HG03432 (cell line): Measurements from ENCODE around the gene TRIM3.
"Not testable (repeated sequence)": the region's sequence is repeated elsewhere in the genome, so short reads cannot be mapped to it uniquely, and the experiment has no call there.

ENCODE experiments used
- ATAC-seq: cut with Tn5 transposase; IDR thresholded peaks from one replicate; pipeline ENCODE4 v1.9.1; 2021; ENCODE audit warnings: mild to moderate bottlenecking, moderate library complexity; ENCODE audit not compliant: unreplicated experiment

The TRIM3 gene

DNA sequence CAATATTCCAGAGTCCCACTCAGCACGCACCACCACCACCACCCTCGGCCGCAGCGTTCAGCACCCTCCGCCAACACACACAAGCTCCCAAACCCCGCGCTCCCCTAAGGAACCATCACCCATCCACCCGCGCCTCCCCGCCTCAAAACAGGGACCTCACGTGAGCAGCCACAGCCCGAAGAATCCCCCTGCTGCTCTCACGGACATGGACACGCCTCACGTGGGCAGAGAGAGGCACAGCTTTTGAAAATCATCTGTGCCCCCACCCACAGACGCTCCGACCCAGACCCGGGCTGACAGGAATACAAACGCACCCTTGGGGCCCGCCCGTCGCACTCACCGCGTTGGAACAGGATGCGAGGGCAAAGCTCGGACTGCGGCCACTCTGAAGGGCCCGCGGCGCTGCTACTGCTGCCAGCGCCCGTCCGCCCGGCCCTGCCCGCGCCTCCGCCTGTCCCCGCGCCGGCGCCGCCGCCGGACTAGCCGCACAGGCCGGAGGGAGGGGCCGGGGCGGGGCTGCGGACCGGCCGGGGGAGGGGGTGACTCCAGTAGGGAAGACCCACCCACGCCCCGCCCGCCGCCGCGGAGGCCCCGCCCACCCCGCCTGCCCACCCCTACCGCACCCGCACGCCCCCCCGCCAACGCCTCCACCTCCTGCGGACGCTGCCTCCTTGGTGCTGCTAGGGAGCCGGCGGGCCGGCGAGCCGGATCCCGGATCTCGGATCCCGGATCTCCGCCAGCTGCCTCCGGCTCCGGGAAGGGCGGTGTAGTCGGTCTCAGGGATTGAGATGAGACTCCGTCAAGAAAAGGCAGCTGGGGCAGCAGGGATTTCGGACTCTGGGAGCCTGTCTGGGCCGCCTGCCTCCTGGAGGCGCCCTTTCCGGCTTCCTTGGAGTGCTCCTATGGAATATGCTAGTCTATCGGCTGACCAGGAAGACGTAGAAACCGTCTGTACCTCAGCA, at the start of gene TRIM3:
TSS of gene TRIM3 (minus strand) at position 491 of the 962 bp plus-strand sequence. CDS start 8,246 bp downstream, outside the sequence.
- ATAC-seq, result peak; percentile 74

DNA sequence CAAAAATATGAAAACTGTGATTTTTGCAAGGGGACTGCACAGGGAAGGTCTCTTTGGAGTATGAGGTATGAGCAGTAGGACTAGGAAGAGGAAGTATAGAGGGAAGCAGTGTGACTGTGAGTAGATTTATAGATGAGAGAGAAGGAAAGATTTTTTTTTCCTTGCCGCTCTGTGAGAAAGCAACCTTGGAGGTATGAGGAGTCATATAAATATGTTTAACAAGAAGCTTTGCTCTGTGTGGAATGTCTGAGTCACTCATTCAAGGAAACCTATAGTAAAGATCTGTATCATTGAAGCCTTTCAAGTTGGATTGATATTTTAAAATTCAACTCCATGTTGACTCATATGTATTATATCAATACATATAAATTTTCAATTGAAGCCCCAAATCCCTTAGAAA, 49.5 kb upstream of the TRIM3 start:
- ATAC-seq, result no peak

DNA sequence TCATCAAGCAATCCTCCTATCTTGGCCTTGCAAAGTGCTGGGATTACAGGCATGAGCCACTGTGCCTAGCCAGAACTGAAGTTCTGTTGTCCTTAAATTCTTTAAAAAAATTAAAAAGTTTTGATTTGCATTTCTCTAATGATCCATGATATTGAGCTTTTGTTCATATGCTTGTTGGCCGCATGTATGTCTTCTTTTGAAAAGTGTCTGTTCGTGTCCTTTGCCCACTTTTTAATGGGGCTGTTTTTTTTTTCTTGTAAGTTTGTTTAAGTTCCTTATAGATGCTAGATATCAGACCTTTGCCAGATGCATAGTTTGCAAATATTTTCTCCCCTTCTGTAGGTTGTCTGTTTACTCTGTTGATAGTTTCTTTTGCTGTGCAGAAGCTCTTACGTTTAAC, 48.2 kb upstream of the TRIM3 start:
- not testable (repeated sequence) for ATAC-seq

GRCh38 chr11:6520265-6520664, 46.5 kb upstream of the TRIM3 start:
- ATAC-seq, result no peak

DNA sequence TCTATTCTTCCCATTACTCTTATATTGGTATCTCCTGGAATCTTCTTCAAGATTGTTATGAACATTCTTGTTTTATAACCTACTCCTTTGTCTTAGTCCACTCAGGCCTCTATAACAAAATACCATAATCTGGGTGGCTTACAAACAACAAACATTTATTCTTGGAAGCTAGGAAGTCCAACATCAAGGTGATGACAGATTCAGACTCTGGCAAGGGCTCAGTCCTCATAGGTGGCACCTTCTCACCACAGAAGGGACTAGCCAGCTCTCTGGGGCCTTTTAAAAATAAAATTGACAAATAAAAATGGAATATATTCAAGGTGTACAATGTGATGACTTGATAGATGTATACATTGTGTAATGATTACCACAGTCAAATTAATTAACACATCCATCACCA, 43.1 kb upstream of the TRIM3 start:
- no peak for ATAC-seq

DNA sequence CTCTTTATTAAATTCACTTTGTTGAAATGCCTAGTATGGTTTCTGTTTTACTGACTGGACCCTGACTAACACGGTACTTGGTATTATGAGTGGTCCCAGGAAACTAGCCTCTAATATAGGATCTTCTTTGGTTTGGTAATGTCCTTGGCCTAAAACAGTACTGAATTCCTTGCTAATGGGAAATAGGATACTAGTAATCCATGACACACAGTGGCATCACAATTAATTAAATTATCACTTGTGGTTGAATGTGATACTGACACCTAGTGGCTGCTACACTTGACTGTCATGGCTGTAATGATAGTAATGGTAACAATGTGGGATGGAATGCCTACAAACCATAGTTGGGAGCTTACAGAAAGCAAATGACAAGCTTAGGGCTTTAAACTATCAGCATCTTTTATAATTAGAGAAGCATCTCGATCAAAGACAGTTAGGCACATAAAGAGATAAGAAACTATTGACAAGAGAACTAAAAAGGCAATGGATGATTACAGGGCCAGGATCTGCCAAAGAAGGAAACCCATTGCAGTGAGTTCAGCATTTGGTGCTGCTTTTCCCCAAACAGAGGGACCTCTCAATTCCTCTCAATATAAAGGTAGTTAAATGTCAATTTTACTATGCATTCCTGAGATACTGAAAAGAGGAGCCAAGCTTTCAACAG, 32.0 kb upstream of the TRIM3 start:
- ATAC-seq, result no peak

DNA sequence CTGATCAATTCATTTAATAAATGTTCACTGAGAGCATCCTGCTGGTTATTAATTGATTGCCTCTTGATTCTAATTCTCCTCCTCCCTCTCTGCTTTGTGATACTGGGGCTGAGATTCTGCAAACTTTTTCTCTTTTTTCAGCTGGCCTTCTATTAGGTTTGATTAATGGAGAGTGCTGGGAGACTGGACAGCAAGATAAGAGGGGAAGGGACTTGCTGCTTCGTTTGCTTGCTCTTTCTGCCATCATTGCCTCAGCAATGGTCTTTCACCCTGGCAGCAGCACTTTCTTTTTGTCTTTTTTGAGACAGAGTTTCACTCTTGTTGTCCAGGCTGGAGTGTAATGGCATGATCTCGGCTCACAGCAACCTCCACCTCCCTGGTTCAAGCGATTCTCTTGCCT, 30.4 kb upstream of the TRIM3 start:
- no peak for ATAC-seq

GRCh38 chr11:6502382-6502781, 28.6 kb upstream of the TRIM3 start:
- no peak for ATAC-seq

GRCh38 chr11:6498544-6498943, 24.8 kb upstream of the TRIM3 start:
- ATAC-seq, result no peak

- no peak for ATAC-seq
Measured at GRCh38 chr11:6498121-6498520, 24.4 kb upstream of the TRIM3 start.

- no peak for ATAC-seq
Measured at GRCh38 chr11:6497069-6497839, 23.5 kb upstream of the TRIM3 start, which contains the start of gene DNHD1. Gene DNHD1, plus strand, starts transcription at chr11:6497280. Its CDS starts 936 bp downstream, at chr11:6498216.

DNA sequence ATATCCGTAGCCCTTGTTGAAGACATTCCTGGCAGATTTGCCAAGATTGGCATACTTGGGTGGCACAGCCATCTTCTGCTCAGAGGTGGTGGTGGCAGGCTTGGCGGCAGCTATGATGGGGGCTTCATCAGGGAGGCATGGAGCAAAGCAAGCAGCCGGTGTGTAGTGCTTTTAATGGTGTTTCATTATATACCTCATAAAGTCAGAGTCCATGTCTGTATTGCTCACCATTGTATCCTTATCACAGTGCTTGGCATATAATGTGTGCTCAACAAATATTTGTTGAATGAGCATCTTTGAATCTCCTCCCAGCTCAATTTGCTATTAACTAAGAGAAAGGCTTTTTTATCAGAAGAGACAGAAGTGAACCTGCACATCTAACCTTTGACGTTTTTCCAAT, 15.6 kb upstream of the TRIM3 start:
- ATAC-seq, result no peak

DNA sequence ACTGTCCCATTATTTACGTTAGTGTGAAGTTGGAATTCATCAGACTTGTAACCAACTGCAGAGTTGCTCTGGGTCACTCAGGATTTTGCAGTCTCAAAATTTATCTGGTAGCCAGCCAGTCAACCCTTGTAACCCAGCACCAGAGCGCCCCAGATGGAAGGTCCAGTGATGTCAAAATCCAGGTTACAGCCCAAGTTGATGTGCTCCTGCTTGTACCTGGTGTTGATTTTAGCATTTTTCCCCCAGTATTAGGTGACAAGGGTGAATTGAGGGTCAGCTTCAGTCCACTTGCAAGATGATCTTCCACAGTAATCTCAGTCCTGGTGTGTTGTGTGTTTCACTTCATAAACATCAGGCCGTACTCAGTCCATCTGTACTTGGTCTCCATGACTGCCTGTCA, 15.1 kb upstream of the TRIM3 start:
- no peak for ATAC-seq

DNA sequence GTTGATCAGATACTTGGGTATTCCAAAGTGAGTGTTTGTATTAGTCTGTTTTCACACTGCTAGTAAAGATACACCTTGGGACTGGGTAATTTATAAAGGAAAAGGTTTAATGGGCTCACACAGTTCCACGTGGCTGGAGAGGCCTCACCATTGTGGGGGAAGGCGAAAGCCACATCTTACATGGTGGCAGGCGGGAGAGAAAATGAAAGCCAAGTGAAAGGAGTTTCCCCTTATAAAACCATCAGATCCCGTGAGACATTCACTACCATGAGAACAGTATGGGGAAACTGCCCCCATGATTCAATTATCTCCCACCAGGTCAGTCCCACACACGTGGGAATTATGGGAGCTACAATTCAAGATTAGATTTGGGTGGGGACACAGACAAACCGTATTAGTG, 14.6 kb upstream of the TRIM3 start:
- no peak for ATAC-seq

DNA sequence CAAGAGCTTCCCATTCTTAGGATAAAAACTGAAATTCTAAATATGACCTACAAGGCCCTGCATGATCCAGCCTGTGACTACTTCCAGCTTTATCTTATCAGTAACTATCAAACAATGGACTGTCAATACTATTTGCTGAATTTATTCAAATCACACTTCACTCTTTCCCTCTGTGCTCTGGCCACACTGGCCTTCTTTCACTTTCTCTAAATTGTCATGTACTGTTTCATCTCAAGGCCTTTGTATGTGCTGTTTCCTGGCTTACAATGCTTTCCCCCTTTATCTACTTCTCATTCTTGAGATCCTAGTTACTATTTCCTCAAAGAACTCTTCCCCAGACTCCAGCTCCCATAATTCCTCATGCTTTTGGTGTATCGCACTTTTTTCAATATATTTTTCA, 13.2 kb upstream of the TRIM3 start:
- ATAC-seq, result no peak

DNA sequence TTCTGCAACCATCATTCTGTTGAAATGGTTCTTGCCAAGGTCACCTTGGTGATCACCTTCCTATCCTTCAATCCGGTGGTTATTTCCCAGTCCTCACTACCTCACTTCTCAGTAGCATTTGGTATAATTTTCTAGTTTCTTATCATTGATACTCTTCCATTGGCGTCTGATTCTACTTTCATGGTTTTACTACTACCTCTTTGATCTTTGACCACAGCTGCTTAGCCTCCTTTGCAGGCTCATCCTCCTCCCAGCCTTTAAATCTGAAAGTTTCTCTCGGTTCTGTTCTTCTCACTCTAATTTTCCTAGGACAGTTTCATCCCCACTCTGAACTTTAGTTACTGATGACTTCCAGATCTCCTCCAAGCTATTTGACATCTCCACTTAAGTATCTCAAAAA, 12.5 kb upstream of the TRIM3 start:
- no peak for ATAC-seq

DNA sequence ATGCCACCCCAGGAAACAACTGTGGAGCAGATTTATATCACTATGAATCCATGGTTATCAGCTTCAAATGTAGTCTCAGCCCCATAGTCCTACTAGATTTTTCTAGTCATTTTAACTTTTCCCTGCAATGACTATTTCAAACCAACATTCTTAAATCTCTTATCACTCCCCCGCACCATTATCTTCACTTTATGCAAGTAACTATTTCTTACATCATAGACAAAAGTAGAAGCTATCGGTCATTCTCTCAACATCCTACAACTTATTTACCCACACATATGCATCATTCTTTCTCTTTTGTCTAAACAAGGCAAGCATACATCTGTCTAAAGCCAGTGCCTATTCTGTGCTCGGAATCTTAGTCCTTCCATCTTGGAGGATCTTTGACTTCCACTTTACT, 11.9 kb upstream of the TRIM3 start:
- ATAC-seq, result no peak

DNA sequence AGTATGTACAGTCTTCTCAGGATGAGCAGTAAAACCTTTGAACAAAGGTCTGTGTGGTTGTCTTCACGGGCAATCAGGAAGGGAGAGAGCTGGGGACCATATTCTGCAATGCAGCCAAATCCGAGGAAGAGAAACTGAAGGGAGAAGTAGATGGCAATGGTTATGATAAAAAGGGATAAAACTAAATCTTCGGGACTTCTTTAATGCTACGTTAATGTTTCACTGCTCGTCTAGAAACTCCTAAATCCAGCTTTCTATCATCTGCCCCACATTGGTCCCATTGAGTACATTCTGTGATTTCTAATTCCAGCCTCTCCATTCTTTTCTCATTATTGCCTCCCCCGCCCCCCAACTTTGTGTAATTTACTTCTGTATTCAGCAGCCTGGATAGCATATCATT, 9.3 kb upstream of the TRIM3 start:
- ATAC-seq, result no peak

GRCh38 chr11:6482441-6482840, 8.7 kb upstream of the TRIM3 start:
- ATAC-seq, result no peak

DNA sequence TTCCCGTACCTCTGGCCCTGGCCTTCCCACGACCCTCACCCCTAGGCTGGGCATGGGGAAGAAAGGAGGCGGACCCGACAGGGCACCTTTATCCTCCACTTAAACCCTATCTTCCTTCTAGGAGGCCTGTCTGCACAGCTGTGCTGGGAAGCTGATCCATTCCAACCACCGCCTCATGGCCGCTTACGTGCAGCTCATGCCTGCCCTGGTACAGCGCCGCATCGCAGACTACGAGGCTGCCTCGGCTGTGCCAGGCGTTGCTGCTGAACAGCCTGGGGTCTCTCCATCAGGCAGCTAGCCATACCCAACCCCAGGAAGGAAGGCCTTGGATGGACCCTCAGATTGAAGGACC, 8.2 kb upstream of the TRIM3 start:
- ATAC-seq, result no peak
